GM06990 (cell line): ENCODE data around the gene EIF1AY.

Experiments
- DNase-seq: peaks from one replicate; pipeline ENCODE4 v3.0.0-alpha.2; 2011; ENCODE audit not compliant: insufficient read length; ENCODE audit errors: extremely low read depth
- H3K27me3 ChIP-seq: replicated peaks from 2 replicates; pipeline ENCODE4 v1.6.0; 2011; ENCODE audit warnings: low read length; ENCODE audit not compliant: control insufficient read depth, insufficient read depth
- H3K36me3 ChIP-seq: 2 replicates; pipeline ENCODE4 v1.5.1; 2011; ENCODE audit warnings: low read length; ENCODE audit not compliant: control insufficient read depth, insufficient read depth
- H3K4me3 ChIP-seq: replicated peaks from 2 replicates; pipeline ENCODE4 v1.5.1; 2011; ENCODE audit warnings: low read depth, mild to moderate bottlenecking, control low read depth, low read length
- TF ChIP-seq, protein P1 (sequence below): IDR thresholded peaks from 2 replicates; pipeline ENCODE4 v1.5.1; 2011; ENCODE audit warnings: low read length, control low read depth, mild to moderate bottlenecking, inconsistent platforms; ENCODE audit not compliant: insufficient read depth, poor library complexity, severe bottlenecking

Gene EIF1AY

DNA sequence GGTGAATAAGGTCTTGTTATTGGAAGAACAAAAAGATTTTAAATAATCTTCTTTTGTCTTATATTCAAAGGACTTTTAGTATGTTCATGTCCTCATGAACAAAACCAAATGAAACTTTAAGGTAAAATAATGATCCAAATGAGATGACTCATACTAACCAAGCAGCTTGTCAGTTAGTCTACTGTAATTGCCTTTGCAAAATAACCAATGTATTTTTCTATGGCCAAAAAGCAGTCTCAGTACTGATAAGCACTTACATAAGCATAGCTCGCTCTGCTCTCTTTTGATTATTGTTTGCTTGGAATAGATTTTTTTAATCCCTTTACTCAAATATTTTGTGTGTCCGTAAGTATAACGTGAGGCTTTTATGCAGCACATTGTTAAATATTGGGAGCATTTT is 4.3 kb upstream of the EIF1AY start:
- TF ChIP-seq, protein P1, sequence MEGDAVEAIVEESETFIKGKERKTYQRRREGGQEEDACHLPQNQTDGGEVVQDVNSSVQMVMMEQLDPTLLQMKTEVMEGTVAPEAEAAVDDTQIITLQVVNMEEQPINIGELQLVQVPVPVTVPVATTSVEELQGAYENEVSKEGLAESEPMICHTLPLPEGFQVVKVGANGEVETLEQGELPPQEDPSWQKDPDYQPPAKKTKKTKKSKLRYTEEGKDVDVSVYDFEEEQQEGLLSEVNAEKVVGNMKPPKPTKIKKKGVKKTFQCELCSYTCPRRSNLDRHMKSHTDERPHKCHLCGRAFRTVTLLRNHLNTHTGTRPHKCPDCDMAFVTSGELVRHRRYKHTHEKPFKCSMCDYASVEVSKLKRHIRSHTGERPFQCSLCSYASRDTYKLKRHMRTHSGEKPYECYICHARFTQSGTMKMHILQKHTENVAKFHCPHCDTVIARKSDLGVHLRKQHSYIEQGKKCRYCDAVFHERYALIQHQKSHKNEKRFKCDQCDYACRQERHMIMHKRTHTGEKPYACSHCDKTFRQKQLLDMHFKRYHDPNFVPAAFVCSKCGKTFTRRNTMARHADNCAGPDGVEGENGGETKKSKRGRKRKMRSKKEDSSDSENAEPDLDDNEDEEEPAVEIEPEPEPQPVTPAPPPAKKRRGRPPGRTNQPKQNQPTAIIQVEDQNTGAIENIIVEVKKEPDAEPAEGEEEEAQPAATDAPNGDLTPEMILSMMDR: no peak
- no peaks in the 10 kb centered on the region for H3K27me3 ChIP-seq
- H3K36me3 ChIP-seq: no peaks in the 10 kb centered on the region
- no peak overlapping the region for H3K4me3 ChIP-seq
- no peak for DNase-seq

DNA sequence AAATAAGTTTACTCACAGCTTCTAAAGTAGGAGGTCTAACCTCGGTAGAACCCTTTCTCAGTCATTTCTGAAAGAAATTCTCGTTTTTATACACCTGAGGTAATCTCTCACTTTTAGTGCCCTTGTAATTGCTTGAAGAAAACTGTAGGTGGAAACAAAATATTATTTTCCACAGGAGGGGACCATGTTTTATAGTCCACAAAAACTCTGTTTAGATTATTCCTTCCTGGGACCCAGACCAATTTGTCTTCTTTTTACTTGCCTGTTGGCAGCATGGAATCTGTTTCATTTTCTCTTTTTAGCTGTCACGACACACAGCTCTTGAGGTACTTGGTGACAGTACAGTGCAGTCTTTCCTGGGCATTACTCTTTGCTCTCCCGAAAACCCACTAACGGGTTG is 930 bp downstream of the EIF1AY start:
- DNase-seq: no peak
- H3K27me3 ChIP-seq: no peaks in the 10 kb centered on the region

DNA sequence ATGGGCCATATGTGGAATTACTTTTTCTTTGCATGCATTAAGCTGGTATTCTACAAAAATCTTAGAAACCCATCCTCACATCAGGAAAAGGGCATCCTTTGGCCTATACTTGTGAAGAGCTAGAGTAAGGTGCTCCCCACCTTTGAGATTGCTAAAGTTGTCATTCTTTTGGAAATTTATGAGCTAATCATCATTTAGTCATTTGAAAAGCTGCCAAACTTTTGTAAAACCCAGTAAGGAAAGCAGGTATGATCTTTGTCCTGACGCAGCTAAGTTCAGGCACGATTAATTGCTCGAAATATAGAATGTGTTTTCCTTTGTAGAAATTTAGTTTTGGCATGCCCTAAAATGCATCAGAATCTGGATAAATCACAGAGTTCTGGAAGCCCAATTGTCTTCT is 2.6 kb downstream of the EIF1AY start:
- TF ChIP-seq, protein P1: no peak
- Histone ChIP-seq H3K36me3 (no peaks in the 10 kb centered on the region), H3K27me3 (no peaks in the 10 kb centered on the region), H3K4me3 (no peak overlapping the region)
- no peak for DNase-seq

More for the DNA sequence above, 930 bp downstream of the EIF1AY start:
- TF ChIP-seq, protein P1: no peak
- H3K36me3 ChIP-seq: no peaks in the 10 kb centered on the region
- no peak overlapping the region for H3K4me3 ChIP-seq

GRCh38 chrY:20581687-20582086 is 6.1 kb downstream of the EIF1AY start:
- H3K36me3 ChIP-seq: no peaks in the 10 kb centered on the region
- TF ChIP-seq, protein P1: no peak
- no peak for DNase-seq
- no peak overlapping the region for H3K4me3 ChIP-seq
- H3K27me3 ChIP-seq: no peaks in the 10 kb centered on the region

DNA sequence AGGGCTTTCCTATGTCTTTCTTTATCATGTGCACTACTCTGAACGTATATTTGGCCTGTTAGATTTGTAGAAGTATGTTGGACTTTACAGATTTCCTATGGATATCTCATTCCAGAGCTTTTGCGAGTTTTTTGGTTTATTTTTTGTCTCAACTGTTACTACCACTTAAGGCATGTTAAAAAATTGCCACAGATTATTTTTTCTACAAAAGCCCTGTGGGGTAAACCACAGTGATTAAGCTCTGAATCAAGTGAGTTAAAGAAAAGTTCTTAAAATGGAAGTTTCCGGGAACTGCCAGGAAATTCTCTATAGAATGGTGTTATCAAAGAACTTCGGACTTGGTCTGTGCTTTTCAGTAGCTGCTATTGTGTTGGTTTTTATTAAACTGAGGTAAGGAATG is 10.6 kb downstream of the EIF1AY start:
- Histone ChIP-seq H3K36me3 (no peaks in the 10 kb centered on the region), H3K27me3 (no peaks in the 10 kb centered on the region), H3K4me3 (no peak overlapping the region)
- no peak for DNase-seq
- TF ChIP-seq, protein P1: no peak
